Ovary (tissue), 9 donors: ENCODE results near the gene ARAP1. TPM values are rescaled to one million over a fixed set of nuclear protein-coding genes. Genes with fewer than 3 reads are reported as not detected.

ENCODE experiments used
- DNase-seq, 5 donors: peaks; one replicate each; pipeline ENCODE4 v3.0.0-alpha.2; 2019 to 2020
- H3K27ac ChIP-seq, 2 donors: fragments of 200-600 bp; one replicate each; pipeline versions ENCODE4 v1.5.1 to v1.8.0; 2019 to 2022
- H3K27me3 ChIP-seq: fragments of 200-600 bp; one replicate; pipeline ENCODE4 v1.8.0; 2022
- H3K36me3 ChIP-seq: fragments of 200-600 bp; sonication (generic); one replicate; pipeline ENCODE4 v1.5.1; 2019
- H3K4me1 ChIP-seq: one replicate; pipeline ENCODE4 v1.8.1; 2013; ENCODE audit warnings: mild to moderate bottlenecking, moderate library complexity; ENCODE audit not compliant: insufficient read depth
- H3K4me3 ChIP-seq: fragments of 200-600 bp; sonication (generic); one replicate; pipeline ENCODE4 v1.5.1; 2017
- H3K9me3 ChIP-seq, 2 donors: fragments of 200-600 bp in 1 of 2; sonication (generic) in 1 of 2; one replicate each; pipeline versions ENCODE4 v1.5.1 to v1.8.1; 2013 to 2019; ENCODE audit warnings: mild to moderate bottlenecking in 1 of 2, moderate library complexity in 1 of 2
- CTCF ChIP-seq, 3 donors: fragments of 450-650 bp in 2 of 3; fragments of 200-600 bp in 1 of 3; IDR thresholded peaks; one replicate each; pipeline versions ENCODE4 v1.5.1 to v1.8.0; 2016 to 2022; ENCODE audit warnings: antibody characterized with exemption in 3 of 3, mild to moderate bottlenecking in 1 of 3
- EP300 ChIP-seq: sonication (generic); formaldehyde crosslinking; IDR thresholded peaks from one replicate; pipeline ENCODE4 v1.6.1; 2017; ENCODE audit warnings: antibody characterized with exemption
- POLR2A ChIP-seq: fragments of 450-650 bp; IDR thresholded peaks from one replicate; pipeline ENCODE4 v1.6.1; 2017; ENCODE audit warnings: antibody characterized with exemption, mild to moderate bottlenecking, moderate library complexity
- WGBS, 3 donors: extraction: QIAGEN DNeasy Blood & Tissue Kit in 1 of 3; methylation state at CpG; one replicate each; pipeline versions ENCODE4 v1.1.5 to v1.1.7; 2013 to 2017; 5-methylcytosine and 5-hydroxymethylcytosine counted together
- intact Hi-C, 4 donors: fragments of 100-400 bp; cut with DNase I; formaldehyde crosslinking; loops; one replicate each; pipeline versions ENCODE4 v1.11.0 to v1.15.1; 2022 to 2023
- polyA plus RNA-seq, 2 donors: library from polyadenylated mRNA; stranded (reverse); fragments of 200-250 nt in 1 of 2; fragments of 350-450 nt in 1 of 2; fragmentation: Illumina TruSeq in 1 of 2; extraction: RNeasy Lipid Tissue Mini Kit (QIAGEN cat#74804) in 1 of 2; gene quantifications; one replicate each; pipeline ENCODE4 v1.2.3, GENCODE V29; 2013 to 2014
- total RNA-seq, 7 donors: library from RNA; depleted of rRNA in 2 of 7; stranded (reverse); fragments of >200 nt in 2 of 7; fragmentation: NEBNext Ultra II Directional in 3 of 7; extraction: Animal tissue kit (Norgen Biotek cat#: 25700) in 3 of 7; gene quantifications; one replicate each; pipeline versions ENCODE4 v1.1.0 to v1.2.4, GENCODE V29; 2016 to 2023
- donor health status: DM: no; HTN: no; CAD: no; lungs with moderate emphysema.
- donor health status: DM: no; HTN: no; CAD: no.
- donor health status: Bipolar disorder and iron deficiency.
- donor health status: DM: yes; HTN: yes; CAD: no.
- donor health status: DM: no; HTN: no; CAD: no.
- donor health status: DM: yes; HTN: yes; CAD: no.

ARAP1 gene
- total and polyA plus RNA-seq, 9 donors, result 39.0 to 162 (median 79.0) TPM

GRCh38 chr11:72710278-72710677 is 41.9 kb downstream of the ARAP1 start:
- no peak for DNase-seq
- no peak overlapping the region for H3K4me3 ChIP-seq
- H3K9me3 ChIP-seq, result no peaks in the 10 kb centered on the region
- H3K36me3 ChIP-seq, result no peaks in the 10 kb centered on the region
- no peak overlapping the region for H3K27ac ChIP-seq
- WGBS, 3 donors, result 88 to 95% (median 93%) methylated on average over 10 to 11 of the region's 11 CpGs
- no peaks in the 10 kb centered on the region for H3K27me3 ChIP-seq
- intact Hi-C loops, result no loop called here
- no peaks in the 10 kb centered on the region for H3K4me1 ChIP-seq
- no peak for TF ChIP-seq POLR2A
- no peak for TF ChIP-seq CTCF (IDR thresholded peaks at IDR 0.05)
- no peak for TF ChIP-seq EP300

GRCh38 chr11:72709478-72710238 is 42.5 kb downstream of the ARAP1 start:
- DNase-seq, result no peak
- 93 to 95% (median 94%) methylated on average over 20 of the region's 20 CpGs for WGBS, 3 donors
- Histone ChIP-seq H3K4me1 (no peaks in the 10 kb centered on the region), H3K36me3 (no peaks in the 10 kb centered on the region), H3K27me3 (no peaks in the 10 kb centered on the region), H3K9me3 (no peaks in the 10 kb centered on the region), H3K4me3 (no peak overlapping the region), H3K27ac (no peak overlapping the region)
- intact Hi-C loops, result no loop called here
- no peak for TF ChIP-seq POLR2A
- TF ChIP-seq EP300, result no peak
- no peak for TF ChIP-seq CTCF (IDR thresholded peaks at IDR 0.05)

GRCh38 chr11:72707032-72707431 is 45.2 kb downstream of the ARAP1 start:
- DNase-seq, result no peak
- H3K27me3 ChIP-seq, result no peaks in the 10 kb centered on the region
- WGBS, 3 donors, result 90 to 94% (median 92%) methylated on average over 9 of the region's 9 CpGs
- H3K4me1 ChIP-seq, result peaks cover 19% of the 10 kb centered on the region
- intact Hi-C loops, result no loop called here
- H3K9me3 ChIP-seq, result no peaks in the 10 kb centered on the region
- no peak overlapping the region for H3K27ac ChIP-seq
- no peak overlapping the region for H3K4me3 ChIP-seq
- no peak for TF ChIP-seq EP300
- TF ChIP-seq CTCF (IDR thresholded peaks at IDR 0.05), result no peak
- TF ChIP-seq POLR2A, result no peak
- no peaks in the 10 kb centered on the region for H3K36me3 ChIP-seq

DNA sequence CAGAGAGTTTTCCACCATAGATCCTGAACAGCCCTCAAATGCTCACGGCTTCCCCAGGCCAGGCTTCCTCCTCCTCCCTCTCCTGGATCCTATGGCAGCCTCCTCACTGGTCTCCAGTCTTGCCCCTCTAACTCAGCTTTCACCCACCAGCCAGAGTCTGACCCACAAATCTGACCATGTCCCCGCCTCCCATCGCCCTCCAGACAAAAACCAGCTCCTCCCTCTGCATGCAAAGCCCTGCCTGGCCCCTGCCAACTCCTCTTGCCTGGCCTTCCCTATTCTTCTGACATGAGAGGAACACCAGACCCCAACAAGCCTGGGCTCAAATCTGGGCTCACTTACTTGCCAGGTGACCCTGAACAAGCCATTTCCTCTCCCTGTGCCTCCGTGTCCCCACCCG is 45.6 kb downstream of the ARAP1 start:
- Histone ChIP-seq H3K36me3 (no peaks in the 10 kb centered on the region), H3K4me3 (no peak overlapping the region), H3K4me1 (peaks cover 19% of the 10 kb centered on the region), H3K9me3 (no peaks in the 10 kb centered on the region), H3K27me3 (no peaks in the 10 kb centered on the region), H3K27ac (peak overlapping the region in 1 of 2 donors; percentile 16)
- intact Hi-C loops, result no loop called here
- DNase-seq, result no peak
- TF ChIP-seq CTCF (IDR thresholded peaks at IDR 0.05) (no peak), POLR2A (no peak)
- WGBS, 3 donors, result 65 to 75% (median 73%) methylated on average over 5 of the region's 5 CpGs
